ENCODE results near the gene PMM1. TPM values are rescaled to one million over a fixed set of nuclear protein-coding genes. Genes with fewer than 3 reads are reported as not detected.

The PMM1 gene
- polyA plus RNA-seq, 1 experiment = 60.7 TPM

DNA sequence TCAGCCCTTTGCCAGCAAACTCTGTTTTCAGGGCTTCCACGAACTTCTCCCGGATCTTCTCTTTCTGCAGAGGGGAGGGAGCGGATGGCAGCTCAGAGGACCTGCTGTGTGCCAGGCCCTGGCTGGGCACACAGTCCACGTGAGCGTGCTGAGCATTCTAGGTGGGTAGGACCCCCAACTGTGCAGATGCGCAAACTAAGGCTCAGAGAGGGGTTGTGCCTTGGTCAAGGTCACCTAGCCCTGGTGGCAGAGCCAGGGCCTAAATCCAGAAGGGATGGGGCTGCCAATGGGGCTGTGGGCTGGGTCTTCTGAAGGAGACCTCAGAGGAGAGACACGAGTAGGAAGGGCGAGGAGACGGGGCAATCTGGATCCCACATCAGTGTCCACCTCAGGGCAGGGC, 10.8 kb downstream of the PMM1 start:
- TF ChIP-seq CTCF (IDR thresholded peaks at IDR 0.05; ENCODE audit: low read depth, low read length) = no peak
- ChIA-PET CTCF (no interaction called here), POLR2A (interaction anchor here (0.9 kb wide), 1 partner anchor 11 kb away, joined by 3 read pairs; the partner anchor contains the start of gene PMM1)
- Histone ChIP-seq H3K4me3 (ENCODE audit: low read depth, low read length) (no peak overlapping the region), H3K9me3 (ENCODE audit: control insufficient read depth, insufficient read depth, low read length) (no peaks in the 10 kb centered on the region; the same call in 1 of the 2 replicates), H3K27ac (ENCODE audit: low read depth, low read length) (no peak overlapping the region), H3K27me3 (ENCODE audit: control insufficient read depth, insufficient read depth, low read length) (no peaks in the 10 kb centered on the region)
- no peak for DNase-seq (ENCODE audit: low read depth, low spot score)

DNA sequence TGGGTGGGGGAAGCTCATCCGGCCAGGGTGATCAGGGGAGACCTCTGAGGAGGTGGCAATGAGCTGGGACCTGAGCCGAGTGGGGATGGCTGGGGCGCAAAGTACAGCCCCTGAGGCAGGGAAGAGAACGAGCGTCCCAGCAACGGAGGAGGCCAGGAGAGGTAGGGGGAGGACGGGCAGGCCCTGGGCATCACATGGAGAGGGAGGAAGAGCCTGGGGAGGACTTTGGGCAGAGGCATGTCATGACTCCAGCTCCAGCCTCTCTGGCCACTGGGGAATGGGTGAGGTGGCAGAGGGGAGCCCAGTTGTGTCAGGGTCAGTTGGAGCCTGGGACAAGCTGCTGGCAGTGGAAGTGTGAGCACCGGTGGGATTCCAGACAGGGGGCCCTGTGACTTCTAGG, 11.5 kb downstream of the PMM1 start:
- ChIA-PET CTCF (no interaction called here), POLR2A (interaction anchor here (0.9 to 2.1 kb wide), 2 partner anchors 11 to 12 kb away, joined by 3 to 15 read pairs; partner anchors contain the start of gene PMM1)
- TF ChIP-seq CTCF (IDR thresholded peaks at IDR 0.05; ENCODE audit: low read depth, low read length) = no peak

GRCh38 chr22:41576877-41577276, 12.8 kb downstream of the PMM1 start:
- no peak for DNase-seq (ENCODE audit: low read depth, low spot score)
- peak; percentile 66 for TF ChIP-seq CTCF (IDR thresholded peaks at IDR 0.05; ENCODE audit: low read depth, low read length)
- Histone ChIP-seq H3K9me3 (ENCODE audit: control insufficient read depth, insufficient read depth, low read length) (no peaks in the 10 kb centered on the region; the same call in 1 of the 2 replicates), H3K4me3 (ENCODE audit: low read depth, low read length) (no peak overlapping the region), H3K27me3 (ENCODE audit: control insufficient read depth, insufficient read depth, low read length) (no peaks in the 10 kb centered on the region), H3K27ac (ENCODE audit: low read depth, low read length) (no peak overlapping the region)
- ChIA-PET CTCF (interaction anchor here (1.0 to 1.3 kb wide), 2 partner anchors 14 to 20 kb away, joined by 3 to 4 read pairs; no protein-coding TSS in a partner anchor), POLR2A (interaction anchor here (2.1 kb wide), 1 partner anchor 13 kb away, joined by 15 read pairs; the partner anchor contains the start of gene PMM1)

More for the DNA sequence above, 11.5 kb downstream of the PMM1 start:
- H3K4me3 ChIP-seq (ENCODE audit: low read depth, low read length) = no peak overlapping the region
- H3K27me3 ChIP-seq (ENCODE audit: control insufficient read depth, insufficient read depth, low read length) = no peaks in the 10 kb centered on the region
- H3K9me3 ChIP-seq (ENCODE audit: control insufficient read depth, insufficient read depth, low read length) = no peaks in the 10 kb centered on the region; the same call in 1 of the 2 replicates
- DNase-seq (ENCODE audit: low read depth, low spot score) = no peak
- no peak overlapping the region for H3K27ac ChIP-seq (ENCODE audit: low read depth, low read length)

GRCh38 chr22:41575533-41575932, 14.1 kb downstream of the PMM1 start:
- Histone ChIP-seq H3K9me3 (ENCODE audit: control insufficient read depth, insufficient read depth, low read length) (no peaks in the 10 kb centered on the region; the same call in 1 of the 2 replicates), H3K27ac (ENCODE audit: low read depth, low read length) (no peak overlapping the region), H3K27me3 (ENCODE audit: control insufficient read depth, insufficient read depth, low read length) (no peaks in the 10 kb centered on the region), H3K4me3 (ENCODE audit: low read depth, low read length) (no peak overlapping the region)
- DNase-seq (ENCODE audit: low read depth, low spot score) = no peak
- no peak for TF ChIP-seq CTCF (IDR thresholded peaks at IDR 0.05; ENCODE audit: low read depth, low read length)
- ChIA-PET CTCF (no interaction called here), POLR2A (interaction anchor here (0.5 to 1.7 kb wide), 3 partner anchors 14 to 127 kb away, joined by 3 to 8 read pairs (median 5); partner anchors contain the start of gene PMM1)

- no peak overlapping the region for H3K27ac ChIP-seq (ENCODE audit: low read depth, low read length)
- H3K9me3 ChIP-seq (ENCODE audit: control insufficient read depth, insufficient read depth, low read length) = no peaks in the 10 kb centered on the region; the same call in 1 of the 2 replicates
- no peak for DNase-seq (ENCODE audit: low read depth, low spot score)
- H3K27me3 ChIP-seq (ENCODE audit: control insufficient read depth, insufficient read depth, low read length) = no peaks in the 10 kb centered on the region
- no peak overlapping the region for H3K4me3 ChIP-seq (ENCODE audit: low read depth, low read length)
- ChIA-PET CTCF (interaction anchor here (1.1 kb wide), 1 partner anchor 31 kb away, joined by 5 read pairs; the partner anchor contains the start of gene POLR3H), POLR2A (interaction anchor here (1.7 kb wide), 1 partner anchor 15 kb away, joined by 8 read pairs; the partner anchor contains the start of gene PMM1)
- TF ChIP-seq CTCF (IDR thresholded peaks at IDR 0.05; ENCODE audit: low read depth, low read length) = no peak
Observed at GRCh38 chr22:41574847-41575381, 14.7 kb downstream of the PMM1 start.

All from AG04450 (cell line).